Eye (tissue), 1 donor: ENCODE data around the gene UBLCP1.

ENCODE experiments used
- DNase-seq: peaks from one replicate; pipeline ENCODE4 v3.0.0-alpha.2; 2015

Gene UBLCP1

DNA sequence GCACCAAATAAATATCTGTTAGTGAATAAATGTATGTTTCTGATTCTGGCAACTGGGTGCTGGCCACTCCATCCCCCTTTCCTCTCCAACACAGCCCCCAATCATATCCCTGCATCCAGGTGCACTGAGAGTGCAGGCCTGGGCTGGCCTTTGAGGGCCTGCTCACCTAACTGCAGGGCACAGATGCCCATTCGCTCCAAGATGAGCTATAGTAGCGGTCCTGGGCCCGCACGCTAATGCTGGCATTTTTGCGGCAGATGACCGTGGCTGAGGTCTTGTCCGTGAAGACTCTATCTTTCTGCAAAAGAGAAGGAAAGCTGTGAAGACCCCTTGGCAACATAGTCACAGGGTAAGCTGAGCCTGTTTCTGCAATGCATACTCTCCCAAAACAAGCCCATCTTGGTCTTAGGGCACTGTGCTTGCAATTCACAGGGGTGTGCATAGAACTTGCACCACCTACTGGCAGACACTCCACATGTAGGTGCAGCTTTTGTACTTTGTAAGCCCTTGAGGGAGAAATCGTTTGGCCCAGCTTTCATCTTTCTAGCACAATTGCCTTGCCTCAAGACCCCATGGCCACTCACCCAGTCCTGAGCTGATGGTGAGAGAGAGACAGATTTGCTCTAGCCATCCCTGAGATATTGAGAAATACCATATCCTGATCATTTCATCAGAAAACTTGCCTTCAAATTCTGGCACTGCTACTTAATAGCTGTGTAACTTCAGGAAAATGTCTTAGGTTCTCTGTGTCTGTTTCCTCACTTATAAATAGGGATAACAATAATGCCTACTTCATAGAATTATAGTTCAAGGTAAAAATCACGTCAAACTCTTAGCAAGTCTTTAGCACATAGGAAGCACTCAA, 53.7 kb downstream of the UBLCP1 start:
- peak; percentile 59 for DNase-seq

DNA sequence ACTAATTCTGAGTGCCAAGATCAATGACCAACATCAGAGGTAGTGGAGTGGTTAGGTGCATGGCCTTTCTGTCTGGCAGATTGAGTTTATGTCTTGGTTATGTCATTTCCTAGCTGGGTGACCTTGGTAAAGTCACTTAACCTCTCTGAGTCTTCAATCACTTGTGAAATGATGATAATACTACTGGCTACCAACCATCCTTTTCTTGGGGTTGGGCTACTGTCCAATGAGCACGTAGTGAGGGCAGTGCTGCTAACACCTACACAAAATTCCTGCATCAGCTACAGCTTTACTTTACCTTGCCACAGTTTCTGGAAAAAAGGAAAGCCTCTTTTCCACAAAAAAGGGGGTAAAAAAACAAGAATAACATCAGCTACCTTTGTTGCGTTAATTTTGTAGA, 54.8 kb downstream of the UBLCP1 start:
- no peak for DNase-seq

DNA sequence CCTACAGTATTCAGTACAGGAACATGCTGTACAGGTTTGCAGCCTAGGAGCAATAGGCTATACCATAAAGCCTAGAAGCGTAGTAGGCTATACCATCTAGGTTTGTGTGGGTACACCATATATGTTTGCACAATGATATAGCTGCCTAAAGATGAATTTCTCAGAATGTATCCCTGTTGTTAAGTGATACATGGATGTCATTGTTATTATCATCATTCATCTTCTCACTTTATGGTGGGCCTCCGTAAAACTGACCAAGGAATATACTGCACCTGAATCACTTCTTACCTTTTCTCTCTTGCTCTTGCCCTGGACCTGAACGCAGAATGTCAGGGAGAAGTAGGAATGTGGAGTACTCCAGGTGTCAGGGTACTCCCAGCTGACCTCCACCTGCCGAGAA, 55.4 kb downstream of the UBLCP1 start:
- DNase-seq: no peak

DNA sequence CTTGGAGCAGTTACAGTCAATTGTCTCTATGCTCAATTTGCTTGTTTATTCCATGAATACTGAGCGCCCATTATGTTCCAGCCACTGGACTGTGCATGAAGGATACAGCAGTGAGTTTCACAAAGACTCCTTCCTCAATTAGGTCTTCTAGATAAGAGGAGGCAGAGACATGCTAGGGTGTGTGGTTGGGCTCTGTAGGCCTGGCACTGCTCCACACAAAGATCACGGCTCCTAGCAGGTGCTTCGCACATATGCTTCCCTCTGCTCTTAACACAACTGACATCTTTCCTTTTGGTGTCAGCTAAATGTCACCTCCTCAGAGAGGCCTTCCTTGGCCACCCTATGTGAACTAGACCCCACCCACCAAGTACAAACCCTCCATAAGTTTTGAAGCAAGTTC, 56.3 kb downstream of the UBLCP1 start:
- DNase-seq: no peak

- no peak for DNase-seq
Measured at GRCh38 chr5:159319832-159320231, 56.7 kb downstream of the UBLCP1 start.

- DNase-seq: no peak
Measured at GRCh38 chr5:159322180-159322579, 59.1 kb downstream of the UBLCP1 start.

DNA sequence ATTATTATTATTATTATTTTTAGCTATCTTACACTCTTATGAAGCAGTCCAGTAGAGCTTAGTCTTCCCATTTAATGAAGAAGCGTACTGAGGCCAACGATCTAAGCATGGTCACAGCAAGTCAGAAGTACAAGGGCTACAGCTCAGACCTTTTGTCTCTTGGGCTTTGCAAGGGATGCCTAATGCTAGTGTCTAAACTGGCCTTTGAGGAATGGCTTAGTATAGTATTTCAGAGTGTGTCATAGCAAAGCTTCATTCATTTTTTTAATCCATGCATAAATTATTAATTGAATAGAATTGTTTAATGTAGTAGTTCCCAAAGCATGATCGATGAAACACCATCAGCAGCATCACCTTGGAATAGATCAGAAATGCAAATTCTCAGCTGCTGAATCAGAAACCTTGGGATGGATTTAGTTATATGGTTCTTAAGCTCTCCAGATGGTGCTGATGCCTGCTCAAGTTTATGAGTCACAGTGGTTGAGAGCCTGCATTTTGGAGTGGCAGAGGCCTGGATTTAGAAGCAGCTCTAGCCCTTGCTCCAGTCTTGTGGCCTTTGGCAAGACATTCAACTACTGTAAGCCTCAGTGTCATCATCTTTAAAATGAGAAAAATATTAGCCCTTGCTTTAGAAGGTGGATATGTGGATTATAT, 61.1 kb downstream of the UBLCP1 start:
- DNase-seq: no peak

DNA sequence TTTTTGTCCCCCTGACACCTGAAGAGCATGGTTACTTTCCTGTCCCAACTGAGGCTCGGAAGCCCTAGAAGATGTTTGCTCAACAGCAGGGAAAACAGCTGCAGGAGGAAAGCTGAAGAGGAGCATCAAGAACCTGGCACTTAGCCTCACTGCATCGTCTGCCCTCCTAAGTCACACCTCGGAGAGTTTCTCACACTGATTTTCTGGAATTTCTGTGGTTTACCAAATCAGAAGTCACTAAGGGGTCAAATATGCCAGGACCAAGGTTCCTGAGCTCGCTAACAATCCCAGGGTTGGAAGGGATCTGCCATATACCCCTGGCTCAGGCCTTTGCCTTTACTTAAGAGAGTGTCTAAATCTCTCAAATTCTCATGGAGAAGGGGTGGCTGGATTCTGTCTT, 61.9 kb downstream of the UBLCP1 start:
- no peak for DNase-seq

DNA sequence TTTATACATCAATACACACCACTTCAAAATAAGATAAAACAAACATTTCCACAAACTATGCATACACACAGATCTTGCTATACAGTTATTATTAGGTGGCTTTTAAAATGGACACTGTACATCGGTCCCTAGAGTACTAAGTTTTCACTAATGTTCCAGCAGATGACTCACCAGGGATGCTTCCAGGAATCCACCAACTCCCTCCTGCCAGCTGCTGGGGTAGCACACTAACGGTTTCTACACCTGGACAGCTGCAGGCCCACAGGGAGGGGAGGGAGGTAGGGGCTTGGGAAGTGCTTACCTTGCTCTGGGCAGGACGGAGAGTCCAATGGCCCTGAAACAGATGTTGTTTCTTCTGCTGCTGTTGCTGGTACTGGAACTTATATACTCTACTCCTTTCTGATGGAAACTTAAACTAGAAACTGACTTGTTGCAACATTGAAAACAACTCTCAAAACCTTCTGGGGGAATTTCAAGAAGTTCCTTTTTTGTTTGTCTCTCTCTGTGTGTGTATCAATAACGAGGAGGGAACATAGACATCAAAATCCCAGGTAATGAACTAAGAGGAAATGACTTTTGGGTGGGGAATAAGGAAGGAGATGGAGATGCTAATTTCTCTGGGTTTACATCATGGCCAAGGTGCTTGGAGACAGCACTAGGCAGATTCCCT, 67.2 kb downstream of the UBLCP1 start, which contains the start of gene IL12B:
IL12B (minus strand) TSS at position 357 of the 670 bp plus-strand sequence. CDS start 3,705 bp downstream, outside the sequence.
- no peak for DNase-seq

- DNase-seq: peak; percentile 82
Measured at GRCh38 chr5:159331093-159331973, 68.2 kb downstream of the UBLCP1 start.

DNA sequence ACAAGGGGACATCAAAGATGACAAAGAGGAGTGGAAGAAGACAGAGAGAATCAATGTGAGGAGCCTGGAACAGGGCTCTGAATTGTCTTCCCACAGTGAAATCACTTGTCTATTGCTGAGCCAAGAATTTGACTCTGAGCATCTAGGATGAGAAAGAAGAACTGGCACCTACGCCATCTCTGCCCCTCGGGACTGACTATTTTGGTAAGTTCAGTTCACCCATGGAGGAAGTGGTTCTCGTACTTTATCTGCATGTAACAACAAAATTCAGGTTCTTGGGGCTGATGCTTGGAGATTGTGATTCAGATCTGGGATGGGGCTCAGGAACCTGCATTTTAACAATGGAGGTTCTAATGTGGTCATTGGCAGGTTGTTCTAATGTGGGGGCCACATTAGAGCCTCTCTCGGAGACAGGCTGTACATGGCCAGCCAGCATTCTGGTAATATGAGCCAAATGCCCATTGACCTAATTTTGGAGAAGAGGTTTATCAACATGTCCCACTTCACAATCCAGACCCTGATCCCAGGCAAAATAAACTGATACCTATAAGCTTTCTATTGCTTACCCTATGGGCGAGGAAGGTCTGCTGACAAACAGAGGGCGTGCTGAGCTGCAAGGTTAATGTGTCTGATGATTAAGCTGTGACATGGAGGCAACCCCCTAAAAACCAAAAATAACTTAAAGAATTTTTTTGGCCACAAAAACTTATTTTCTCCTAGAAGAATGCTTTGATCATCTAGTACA, 69.9 kb downstream of the UBLCP1 start:
- DNase-seq: no peak

- DNase-seq: no peak
Measured at GRCh38 chr5:159333545-159333925, 70.4 kb downstream of the UBLCP1 start.
